Measurements from ENCODE around the gene SLC9A9. TPM values are rescaled to one million over a fixed set of nuclear protein-coding genes. Genes with fewer than 3 reads are reported as not detected.

SLC9A9 gene
- total RNA-seq, 4 donors from 2014 or later = 15.1 to 41.1 (median 20.7) TPM

DNA sequence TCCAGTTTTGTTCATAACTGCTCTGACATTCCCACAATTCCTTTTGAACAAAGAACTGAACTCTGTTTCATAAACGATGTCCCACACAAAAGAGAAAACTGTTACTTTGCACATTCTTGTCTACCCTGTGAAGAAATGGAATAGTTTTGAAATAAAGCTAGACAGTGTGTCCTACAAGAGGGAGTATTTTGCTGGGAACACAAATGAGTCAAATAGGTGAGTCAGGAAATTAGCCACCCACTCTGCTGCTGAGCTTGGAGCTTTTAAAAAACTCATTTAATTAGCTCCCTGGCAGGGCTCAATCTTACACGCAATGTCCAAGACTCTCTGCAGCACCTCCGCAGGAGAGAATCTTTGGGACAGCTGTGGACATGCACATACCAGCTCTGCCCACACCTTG is 193.4 kb downstream of the SLC9A9 start:
- TF ChIP-seq CTCF (IDR thresholded peaks at IDR 0.05; ENCODE audit: low read depth) = no peak

DNA sequence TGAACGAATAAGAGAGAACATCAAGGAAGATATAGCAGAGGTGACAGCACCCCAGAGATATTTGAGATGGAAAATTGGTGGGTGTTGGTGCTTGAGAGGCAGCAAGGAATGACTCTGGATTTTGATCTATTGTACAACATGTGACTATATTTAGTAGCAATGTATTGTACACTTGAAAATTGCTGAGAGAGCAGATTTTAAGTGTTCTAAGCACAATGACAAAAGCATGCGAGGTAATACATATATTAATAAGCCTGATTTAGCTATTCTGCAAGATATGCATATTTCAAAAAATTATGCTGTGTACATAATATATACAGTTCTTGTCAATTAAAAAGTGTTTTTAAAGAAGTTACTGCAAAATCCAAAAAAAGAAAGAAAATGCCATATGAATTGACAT is 194.3 kb downstream of the SLC9A9 start:
- TF ChIP-seq CTCF (IDR thresholded peaks at IDR 0.05; ENCODE audit: low read depth) = no peak

DNA sequence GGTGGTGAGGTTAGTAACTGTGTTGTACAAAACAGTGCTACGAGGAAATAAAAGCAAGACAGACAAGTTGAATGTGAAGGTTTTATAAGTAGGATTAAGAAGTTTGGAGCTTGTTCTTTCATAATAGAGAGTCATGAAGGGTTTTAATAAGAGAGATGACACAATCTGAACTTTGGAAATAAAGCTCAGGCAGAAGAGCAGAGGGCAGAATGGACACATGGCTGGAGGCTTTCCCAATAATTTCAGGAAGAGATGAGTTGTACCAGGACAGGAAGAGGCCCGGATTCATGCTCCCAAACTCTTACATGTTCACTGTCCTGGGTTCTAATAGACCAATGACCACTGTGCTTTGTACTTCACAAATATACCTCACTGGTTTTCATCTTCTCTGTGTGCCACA is 194.8 kb downstream of the SLC9A9 start:
- TF ChIP-seq CTCF (IDR thresholded peaks at IDR 0.05; ENCODE audit: low read depth) = no peak

DNA sequence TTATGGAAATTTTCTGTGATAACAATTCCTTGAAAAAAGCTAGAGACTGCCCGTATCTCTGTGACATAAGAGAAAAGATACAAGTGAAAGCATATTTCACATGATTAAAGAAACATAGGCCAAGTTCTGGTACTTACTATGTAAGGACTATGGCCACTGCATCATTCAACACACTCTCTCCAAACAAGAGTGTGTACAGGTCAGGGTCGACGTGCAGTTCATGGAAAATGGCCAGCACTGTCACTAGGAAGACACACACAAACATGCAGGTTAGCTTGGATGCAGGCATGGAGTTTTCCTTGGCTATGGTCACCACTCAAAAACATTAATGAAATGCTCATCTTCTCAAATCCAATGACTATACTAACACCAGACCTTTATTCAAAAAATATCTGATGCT is 196.2 kb downstream of the SLC9A9 start:
- TF ChIP-seq CTCF (IDR thresholded peaks at IDR 0.05; ENCODE audit: low read depth) = no peak

- no peak for TF ChIP-seq CTCF (IDR thresholded peaks at IDR 0.05; ENCODE audit: low read depth)
These were observed 197.4 kb downstream of the SLC9A9 start for GRCh38 chr3:143650827-143651226.

DNA sequence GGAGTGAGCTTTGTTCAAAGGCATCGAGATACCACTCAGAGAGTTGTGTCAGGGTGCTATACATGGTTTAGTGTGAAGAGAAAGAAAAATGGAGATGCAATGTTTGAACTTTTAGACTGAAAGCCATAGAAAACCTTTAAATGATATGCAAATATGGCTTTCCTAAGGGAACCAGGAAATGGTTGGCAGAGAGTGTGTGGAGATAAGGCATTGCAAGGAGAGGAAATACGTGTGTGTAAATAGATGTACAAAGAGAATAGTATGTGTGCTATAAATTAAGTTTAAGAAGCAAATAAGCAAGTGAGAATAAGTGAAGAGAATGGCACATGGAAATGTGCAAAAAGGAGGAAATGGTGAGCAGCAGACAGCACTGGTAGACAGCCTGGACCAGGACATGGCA is 198.1 kb downstream of the SLC9A9 start:
- TF ChIP-seq CTCF (IDR thresholded peaks at IDR 0.05; ENCODE audit: low read depth) = no peak

DNA sequence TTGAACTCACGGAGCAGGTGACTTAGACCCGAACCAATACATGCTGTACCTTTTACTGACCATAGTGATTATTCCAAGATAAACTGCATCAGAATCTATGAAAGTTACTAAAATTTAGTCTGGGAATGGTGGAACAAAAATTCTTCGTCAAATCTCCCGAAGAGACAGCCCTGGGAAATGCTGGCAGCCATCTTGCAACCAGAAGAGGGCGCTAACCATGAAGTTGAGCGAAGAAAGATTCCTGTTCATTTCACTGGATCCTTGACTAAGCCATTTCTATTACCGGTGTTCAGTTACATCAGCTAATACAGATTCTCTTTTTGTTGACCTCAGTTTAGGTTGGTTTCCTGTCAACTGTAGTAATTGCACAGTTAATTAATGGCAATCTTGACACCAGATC is 199.6 kb downstream of the SLC9A9 start:
- TF ChIP-seq CTCF (IDR thresholded peaks at IDR 0.05; ENCODE audit: low read depth) = no peak
